Lower leg skin (tissue), 3 donors: Measurements from ENCODE around the gene GH2.
"Not testable (repeated sequence)": the region's sequence is repeated elsewhere in the genome, so short reads cannot be mapped to it uniquely, and the experiment has no call there.

Experiments used
- POLR2A ChIP-seq, 2 donors: fragments of 450-650 bp; IDR thresholded peaks; one replicate each; pipeline ENCODE4 v1.6.1; 2016 to 2017; ENCODE audit warnings: antibody characterized with exemption in 2 of 2, mild to moderate bottlenecking in 1 of 2, moderate library complexity in 1 of 2
- TF ChIP-seq, protein P1 (sequence below), 3 donors: fragments of 450-650 bp; IDR thresholded peaks; one replicate each; pipeline ENCODE4 v1.5.1; 2016; ENCODE audit warnings: antibody characterized with exemption in 3 of 3, mild to moderate bottlenecking in 3 of 3, moderate library complexity in 2 of 3

GRCh38 chr17:63870292-63870665 lies 11.5 kb downstream of the GH2 start:
- TF ChIP-seq, protein P1, sequence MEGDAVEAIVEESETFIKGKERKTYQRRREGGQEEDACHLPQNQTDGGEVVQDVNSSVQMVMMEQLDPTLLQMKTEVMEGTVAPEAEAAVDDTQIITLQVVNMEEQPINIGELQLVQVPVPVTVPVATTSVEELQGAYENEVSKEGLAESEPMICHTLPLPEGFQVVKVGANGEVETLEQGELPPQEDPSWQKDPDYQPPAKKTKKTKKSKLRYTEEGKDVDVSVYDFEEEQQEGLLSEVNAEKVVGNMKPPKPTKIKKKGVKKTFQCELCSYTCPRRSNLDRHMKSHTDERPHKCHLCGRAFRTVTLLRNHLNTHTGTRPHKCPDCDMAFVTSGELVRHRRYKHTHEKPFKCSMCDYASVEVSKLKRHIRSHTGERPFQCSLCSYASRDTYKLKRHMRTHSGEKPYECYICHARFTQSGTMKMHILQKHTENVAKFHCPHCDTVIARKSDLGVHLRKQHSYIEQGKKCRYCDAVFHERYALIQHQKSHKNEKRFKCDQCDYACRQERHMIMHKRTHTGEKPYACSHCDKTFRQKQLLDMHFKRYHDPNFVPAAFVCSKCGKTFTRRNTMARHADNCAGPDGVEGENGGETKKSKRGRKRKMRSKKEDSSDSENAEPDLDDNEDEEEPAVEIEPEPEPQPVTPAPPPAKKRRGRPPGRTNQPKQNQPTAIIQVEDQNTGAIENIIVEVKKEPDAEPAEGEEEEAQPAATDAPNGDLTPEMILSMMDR (IDR thresholded peaks at IDR 0.05): not testable (repeated sequence)
- not testable (repeated sequence) for TF ChIP-seq POLR2A (IDR thresholded peaks at IDR 0.05)
